Hippocampal formation (tissue), 2 donors: ENCODE measurements around the gene RAN.
"Not testable (repeated sequence)": the region's sequence is repeated elsewhere in the genome, so short reads cannot be mapped to it uniquely, and the experiment has no call there.

Source experiments
- DNase-seq, 2 donors: peaks; one replicate each; lab custom pipeline; 2025; lab: John Stamatoyannopoulos, UW

RAN gene

DNA sequence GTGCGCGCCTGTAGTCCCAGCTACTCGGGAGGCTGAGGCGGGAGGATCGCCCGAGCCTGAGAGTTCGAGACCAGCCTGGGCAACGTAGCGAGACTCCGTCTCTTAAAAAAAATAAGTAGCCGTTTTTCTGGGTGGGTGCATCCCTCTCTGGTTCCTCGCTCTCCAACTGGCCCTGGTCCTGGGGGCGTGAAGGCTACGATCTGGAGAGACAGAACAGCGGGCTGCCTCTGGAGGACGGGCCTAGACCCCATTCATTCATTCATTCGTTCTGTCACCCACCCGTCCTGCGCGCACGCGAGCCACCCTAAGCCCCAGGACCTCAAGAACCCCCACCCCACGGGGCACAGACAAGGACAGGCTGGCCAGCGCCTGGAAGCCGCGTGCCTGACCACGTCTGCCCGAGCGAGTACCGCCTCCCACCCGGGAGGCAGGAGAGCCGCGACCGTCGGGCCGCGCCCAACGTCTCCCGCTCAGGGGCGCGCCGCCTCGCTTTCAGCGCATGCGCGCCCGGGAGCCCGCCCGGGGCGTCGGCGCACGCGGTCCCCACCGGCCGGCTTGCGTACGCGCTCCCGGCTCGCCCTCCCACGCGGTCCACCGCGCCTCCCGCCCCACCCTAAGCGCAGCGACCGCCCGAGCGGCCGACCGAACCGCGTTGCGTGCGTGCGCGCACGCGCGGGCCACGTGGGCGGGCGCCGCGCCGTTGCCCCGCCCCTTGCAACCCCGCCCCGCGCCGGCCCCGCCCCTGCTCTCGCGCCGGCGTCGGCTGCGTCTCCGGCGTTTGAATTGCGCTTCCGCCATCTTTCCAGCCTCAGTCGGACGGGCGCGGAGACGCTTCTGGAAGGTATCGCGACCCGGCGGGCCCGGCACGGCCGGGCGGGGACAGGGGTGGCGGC lies at the start of gene RAN:
TSS of gene RAN (plus strand) at position 781 of the 893 bp plus-strand sequence. CDS start 528 bp downstream, outside the sequence.
- DNase-seq = peak; percentile 82 to 96

DNA sequence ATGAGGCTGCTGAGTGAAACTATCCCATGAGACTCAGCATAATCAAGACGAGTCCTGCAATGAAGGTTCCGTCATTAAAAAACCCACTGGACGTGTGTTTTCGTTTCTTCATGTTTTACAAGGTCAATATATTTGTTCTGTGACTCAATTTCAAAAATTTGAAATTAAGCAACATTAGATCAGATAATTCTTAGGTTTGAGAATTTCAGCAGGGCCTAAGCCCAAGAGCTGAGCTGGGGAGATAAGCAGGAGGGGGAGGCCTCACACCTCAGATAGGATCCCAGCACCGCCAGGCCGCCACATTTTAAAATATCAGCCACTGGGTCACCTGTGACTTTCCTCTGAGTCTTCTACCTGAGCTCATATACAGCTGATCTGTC lies 46.1 kb upstream of the RAN start:
- DNase-seq = no peak

DNA sequence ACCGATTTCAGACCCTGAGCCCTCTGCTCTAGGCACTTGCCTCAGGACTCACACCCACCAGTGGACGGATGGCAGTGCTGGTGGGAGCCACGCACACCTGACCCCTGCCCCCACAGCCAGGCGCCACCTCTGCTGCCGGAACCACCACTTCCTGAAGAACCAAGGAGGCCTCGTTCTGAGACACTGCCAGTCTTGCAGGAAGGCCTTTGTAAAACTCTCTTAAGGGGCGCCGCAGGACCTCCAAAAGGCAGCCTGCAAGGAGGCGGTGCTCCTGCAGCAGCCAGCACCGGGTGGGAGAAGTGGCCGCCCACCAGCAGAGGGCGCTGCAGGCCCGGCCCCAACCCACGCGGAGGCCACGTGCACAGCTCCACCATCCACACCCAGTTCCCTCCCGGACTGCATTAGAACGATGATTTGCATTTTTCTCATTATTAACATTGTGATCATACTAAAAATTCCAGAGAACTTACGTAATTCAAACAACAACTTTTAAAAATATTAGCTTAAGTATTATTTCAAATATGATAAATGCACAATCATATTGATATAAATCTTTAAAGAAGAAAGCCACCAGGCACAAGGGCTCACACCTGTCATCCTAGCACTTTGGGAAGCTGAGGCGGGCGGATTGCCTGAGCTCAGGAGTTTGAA lies 45.6 kb upstream of the RAN start:
- no peak for DNase-seq

DNA sequence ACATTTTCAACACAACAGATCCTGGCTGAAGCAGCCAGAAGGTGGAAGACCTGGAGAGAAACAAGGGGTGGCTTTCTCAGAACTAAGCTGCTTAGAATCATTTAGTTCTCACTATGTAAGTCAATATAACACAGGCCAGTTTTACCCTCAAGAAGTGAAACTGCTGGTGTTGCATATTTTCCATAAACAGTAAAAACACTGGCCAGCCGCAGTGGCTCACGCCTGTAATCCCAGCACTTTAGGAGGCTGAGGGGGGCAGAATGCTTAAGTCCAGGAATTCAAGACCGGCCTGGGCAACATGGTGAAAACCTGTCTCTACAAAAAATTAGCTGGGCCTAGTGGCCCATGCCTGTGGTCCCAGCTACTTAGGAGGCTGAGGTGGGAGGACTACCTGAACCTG lies 44.4 kb upstream of the RAN start:
- no peak for DNase-seq

DNA sequence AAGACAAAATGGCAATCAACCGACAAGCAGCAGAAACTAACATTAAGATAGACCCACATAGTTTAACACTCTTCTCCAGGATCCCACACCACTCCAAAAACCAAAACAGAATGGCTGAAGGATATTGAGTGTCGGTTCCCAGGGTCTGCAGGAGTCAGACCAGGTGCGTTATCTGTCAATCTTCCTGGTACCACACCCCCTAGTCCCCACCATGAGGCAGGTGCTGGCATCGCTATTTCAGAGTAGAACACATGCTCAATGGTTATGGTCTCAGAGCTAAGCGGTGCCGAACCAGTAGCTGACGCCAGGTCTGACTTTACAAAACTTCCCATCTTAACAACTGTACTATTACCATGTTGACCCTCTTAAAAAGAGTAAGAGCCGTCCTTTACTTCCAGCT lies 43.0 kb upstream of the RAN start:
- DNase-seq = no peak

DNA sequence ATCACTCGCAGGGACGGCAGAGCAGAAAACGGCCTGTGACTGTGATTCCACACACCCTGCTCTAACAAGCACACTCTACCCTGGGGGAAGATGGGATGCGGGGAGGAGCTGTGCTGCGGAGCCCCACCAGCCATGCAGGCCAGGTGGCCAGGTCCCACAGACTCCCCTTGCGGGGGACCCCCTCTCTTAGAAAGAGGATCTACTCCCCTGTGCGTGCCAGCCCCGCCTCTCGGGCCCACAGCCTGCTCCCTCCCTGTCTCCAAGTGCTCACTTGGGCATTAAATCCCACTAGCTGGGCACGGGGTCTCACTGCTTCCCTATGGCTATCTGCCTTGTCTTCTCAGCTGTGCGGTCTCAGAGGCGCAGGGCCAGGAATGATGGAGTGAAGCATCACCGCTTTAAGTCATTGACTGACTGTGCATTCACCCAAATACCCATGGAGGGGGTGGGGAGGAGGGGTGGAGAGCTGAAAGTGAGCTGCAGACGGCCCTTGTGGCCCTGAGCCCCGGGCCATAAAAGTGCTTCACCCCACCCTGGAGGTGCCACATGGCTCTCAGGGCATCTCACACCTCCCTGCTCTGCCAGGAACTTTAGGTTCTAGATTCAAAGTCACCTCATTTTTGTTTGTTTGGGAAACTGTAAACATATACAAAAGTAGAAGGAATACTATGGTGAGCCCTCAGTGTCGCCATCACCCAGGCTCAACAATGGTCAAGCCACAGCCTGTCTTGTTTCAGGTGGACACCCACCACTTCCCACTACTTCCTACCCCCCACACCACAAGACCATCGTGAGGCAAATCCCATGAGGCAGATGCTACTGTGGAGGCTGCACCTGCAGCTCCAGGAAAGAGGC lies 42.2 kb upstream of the RAN start:
- DNase-seq = no peak

DNA sequence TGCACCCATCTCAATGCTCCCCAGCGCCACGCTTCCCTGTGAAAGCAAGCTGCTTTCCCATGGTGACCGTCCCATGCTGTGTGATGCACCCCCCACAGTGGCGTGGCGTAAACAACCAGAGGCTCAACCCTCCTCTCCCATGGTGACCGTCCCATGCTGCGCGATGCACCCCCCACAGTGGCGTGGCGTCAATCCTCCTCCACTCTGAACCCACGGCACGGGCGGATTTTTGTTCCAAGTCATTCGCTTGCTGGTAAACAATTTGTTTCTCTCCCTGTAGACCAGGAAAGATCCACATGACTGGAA lies 41.7 kb upstream of the RAN start:
- no peak for DNase-seq

DNA sequence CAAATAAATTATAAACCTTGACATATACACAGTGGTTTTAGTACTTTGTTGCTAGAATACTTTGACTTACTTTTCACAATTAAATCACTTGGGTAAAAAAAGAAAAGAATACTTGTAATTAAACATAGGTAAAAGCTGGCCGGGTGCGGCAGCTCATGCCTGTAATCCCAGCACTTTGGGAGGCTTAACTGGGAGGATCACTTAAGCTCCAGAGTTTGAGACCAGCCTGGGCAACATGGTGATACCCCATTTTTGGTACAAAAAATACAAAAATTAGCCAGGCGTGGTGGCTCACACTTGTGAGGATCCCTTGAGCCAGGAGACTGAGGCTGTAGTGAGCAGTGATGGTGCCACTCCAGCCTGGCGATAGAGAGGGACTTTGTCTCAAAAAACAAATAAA lies 40.6 kb upstream of the RAN start:
- no peak for DNase-seq

DNA sequence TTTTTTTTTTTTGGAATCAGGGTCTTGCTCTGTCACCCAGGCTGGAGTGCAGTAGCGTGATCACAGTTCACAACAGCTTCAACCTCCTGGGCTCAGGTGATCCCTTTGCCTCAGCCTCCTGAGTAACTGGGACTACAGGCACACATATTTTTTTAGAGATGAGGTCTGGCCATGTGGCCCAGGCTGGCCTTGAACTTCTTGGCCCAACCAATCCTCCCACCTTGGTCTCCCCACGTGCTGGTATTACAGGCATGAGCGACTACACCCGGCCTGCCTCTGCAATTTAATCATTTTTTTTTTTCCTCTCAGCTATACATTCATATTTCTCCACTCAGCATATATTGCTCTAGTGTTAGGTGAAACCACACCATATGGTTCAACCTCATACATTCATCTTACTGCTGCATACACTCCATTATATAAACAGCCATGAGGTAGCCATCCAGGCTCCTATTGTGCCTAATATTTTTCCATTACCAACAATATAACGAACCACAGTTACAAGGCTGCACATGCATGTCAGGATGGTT lies 39.9 kb upstream of the RAN start:
- DNase-seq = no peak

DNA sequence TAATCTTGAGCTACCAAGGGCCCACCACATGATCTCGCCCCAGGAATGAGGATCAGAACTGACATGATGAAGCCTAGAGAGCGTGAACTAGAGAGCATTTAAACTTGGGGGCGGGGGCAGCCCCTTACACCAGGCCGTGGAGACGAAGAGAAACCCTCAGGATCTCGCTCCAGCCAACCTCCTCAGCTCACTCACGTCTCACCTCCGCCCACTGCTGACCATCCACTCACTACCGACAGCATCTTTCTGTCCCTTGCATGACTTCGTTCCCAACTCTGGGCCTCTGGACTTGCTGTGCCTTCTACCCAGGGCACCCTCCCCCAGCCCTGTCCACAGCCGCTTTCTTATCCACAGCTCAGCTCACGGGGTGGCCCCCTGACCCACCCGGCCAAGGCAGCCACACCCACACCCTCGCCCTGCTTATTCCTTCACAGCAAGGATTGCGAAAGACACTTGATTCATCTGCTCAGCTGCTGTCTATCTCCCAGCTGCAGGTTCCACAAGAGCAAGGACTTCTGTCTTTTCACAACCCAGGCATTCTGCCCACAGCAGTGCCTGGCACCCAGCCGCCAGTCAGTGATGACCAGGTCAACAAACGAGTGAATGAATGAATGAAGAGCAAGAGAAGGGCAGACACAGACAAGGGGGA lies 39.2 kb upstream of the RAN start:
- peak in 1 of 2 donors; percentile 26 for DNase-seq

DNA sequence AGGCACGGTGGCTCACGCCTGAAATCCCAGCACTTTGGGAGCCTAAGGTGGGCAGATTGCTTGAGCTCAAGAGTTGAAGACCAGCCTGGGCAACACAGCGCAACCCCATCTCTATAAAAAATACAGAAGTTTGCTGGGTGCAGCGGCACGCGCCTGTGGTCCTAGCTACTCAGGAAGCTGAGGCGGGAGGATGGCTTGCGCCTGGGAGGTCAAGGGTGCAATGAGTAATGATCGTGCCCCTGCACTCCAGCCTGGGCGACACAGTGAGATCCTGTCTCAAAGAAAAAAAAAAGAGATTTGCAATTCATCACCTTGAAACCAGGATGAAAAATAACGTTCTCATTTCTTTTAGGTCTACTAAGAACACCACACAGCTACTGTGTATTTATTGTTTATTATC lies 36.9 kb upstream of the RAN start:
- no peak for DNase-seq

DNA sequence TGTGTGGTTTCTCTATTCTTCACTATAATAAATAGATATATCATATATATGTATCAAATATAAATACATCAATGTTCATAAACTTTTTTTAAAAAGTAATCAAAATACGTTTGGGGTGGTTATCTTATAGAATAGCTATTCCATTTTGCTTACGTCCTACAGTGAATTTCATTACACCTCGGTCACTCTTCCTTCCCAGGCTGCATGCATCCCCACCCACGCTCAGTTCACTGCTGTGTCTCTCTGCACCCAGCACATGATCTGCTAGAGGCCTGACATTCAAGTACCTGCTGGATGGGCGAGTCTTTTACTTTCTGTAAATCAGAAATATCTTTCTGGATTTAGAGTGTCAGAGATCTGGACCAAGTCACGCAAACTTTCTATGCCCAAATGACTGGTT lies 36.4 kb upstream of the RAN start:
- DNase-seq = no peak

DNA sequence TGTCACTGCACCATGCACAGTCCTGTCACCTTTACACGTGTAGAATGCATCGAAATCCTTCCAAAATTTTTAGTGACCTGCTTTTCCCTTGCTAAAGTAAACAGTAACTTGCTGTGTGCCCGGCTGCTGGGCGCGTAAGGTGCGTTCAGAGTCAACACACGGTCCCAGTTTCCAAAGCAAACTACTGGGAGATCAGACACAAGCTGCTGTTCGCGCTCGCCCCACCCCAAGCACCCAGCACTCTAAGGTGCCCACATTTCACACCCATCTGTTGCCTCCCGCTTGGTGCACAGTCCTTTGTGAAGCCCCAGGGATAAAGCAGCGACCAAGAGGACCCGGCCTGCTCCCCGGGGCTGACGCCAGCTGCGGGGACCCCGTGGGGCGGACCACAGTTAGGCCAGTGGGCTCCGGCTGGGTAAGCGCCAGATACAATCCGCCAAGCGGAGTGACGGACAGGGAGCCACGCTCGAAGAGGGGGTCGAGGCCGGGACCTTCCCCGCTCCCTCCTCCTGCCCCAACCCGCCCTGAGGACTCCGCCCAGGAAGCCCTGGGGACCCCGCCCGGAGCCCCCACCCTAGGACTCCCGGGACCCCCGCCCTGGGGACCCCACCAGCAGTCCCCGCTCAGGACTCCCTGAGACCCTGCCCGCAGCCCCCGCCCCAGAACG lies 33.4 kb upstream of the RAN start:
- DNase-seq = no peak

DNA sequence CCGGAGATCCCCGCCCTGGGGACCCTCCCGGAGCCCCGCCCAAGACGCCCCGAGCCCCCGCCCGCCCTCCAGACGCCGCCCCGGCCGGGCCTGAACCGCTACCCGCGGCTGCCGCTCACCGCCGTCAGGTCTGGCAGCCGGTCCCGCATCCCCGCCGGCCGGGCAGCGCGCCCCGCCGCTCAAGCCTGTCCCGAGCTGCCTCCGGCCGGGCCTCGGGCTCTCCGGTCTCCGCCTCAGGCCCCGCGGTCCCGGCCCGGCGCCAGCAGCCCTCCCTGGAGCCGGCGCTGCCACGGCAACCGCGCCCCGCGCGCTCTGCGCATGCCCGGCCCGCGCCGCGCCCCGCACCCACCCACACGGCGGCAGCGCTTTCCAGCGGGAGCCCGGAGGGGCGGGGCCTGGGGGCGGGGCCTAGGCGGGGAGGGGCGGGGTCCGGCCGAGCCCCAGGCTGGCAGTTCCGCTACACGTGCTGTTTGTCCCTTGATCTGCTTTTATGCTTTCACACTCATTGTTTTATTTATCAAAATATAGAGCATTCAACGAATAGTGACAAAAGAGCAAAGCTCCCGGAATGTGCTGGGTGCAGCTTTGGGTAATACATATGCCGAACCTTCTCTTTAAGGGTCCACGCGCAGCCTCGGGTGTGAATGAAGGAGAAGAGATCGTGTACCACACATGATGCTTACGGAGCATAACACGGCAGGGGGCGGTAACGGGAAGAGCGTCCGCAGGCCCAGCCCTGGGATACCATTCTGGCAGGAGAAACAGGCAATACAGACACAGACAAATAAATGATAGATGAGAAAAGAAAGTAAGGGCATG lies 32.7 kb upstream of the RAN start, which contains the start of gene STX2:
TSS of gene STX2 (minus strand) at position 300 of the 819 bp plus-strand sequence. CDS start at position 149, 151 bp downstream.
- DNase-seq = peak; percentile 68 to 89

DNA sequence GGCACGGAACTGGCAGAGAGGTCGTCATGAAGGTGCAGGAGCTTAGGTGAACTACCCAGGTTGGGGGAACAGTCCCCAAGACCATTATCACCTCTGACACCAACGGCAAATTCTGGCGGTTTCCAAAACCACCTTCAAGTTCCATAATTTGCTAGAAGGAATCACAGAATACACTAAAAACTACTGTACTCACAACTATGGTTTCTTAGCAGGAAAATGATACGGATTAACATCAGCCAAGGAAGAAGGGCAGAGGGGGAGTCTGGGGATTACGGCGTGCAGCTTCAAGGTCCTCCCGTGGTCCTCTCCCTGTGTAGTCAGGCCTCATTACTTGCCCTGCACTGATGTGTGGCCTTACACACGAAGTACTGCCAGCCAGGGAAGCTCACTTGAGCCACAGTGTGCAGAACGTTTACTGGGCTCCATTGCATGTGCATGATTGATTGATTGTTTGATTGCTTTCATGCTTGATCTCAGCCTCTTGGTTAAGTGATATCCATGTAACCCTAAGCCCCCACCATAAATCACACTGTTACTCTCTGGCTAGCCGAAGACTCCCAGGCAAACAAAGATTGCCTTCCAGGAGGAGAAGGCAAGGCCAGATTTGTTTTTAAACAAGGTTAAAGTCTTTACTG lies 32.0 kb upstream of the RAN start:
- no peak for DNase-seq

DNA sequence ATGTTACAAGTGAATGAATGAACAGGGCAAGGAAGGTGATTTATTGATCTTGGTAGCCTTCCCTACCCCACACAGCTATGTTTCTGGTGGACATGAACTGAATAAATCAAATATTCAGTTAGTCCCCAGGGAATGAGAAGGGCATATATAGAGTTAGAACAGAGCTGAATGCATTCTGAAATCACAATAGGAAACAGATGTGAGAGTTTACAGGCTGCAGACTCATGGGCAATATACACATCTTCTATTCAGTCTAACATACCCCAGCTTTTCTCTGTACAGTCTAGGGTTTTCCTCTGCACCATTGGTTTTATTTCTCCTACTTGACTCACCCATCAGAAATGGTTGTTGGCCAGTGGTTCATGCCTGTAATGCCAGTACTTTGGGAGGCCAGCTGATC lies 25.5 kb upstream of the RAN start:
- no peak for DNase-seq

DNA sequence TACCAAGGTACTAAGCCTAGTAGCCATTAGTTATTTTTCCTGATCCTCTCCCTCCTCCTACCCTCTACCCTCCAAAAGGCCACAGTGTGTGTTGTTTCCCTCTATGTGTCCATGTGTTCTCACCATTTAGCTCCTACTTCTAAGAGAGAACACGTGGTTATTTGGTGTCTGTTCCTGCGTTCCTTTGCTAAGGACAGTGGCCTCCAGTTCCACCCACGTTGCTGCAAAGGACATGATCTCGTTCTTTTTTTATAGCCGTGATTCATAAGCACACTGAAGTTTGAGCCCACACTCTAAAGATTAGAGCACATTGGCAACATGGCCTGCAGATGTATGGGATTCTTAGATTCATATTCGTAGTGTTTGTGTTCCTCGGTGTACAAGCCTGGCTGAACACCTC lies 24.8 kb upstream of the RAN start:
- no peak for DNase-seq

DNA sequence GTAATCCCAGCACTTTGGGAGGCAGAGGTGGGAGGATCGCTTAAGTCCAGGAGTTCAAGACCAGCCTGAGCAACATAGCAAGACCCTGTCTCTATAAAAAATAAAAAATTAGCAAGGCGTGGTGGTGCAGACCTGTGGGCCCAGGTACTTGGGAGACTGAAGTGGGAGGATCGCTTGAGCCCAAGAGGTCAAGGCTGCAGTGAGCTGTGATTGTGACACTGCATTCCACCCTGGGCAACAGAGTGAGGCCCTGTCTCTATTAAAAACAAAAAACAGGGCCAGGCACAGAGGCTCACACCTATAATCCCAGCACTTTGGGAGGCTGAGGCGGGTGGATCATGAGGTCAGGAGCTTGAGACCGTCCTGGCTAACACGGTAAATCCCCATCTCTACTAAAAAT lies 23.8 kb upstream of the RAN start:
- not testable (repeated sequence) for DNase-seq

DNA sequence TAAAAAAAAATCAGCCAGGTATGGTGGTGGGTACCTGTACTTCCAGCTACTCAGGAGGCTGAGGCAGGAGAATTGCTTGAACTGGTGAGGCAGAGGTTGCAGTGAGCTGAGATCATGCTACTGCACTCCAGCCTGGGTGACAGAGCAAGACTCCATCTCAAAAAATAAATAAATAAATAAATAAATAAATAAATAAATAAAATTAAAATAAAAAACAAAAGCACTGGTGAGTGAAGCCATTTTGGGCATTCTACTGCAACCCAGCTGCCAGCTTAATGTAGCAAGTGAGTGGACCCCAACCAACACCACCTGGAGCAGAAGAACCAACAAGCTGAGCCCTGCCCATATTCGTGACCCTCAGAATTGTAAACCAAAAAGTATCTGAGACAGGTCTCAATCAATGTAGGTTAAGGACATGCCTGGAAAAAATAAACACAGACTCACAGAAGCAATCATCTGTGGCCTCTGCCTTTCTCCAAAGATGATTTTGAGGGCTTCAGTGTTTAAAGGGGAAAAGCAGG lies 23.0 kb upstream of the RAN start:
- DNase-seq = not testable (repeated sequence)
